Measurements from ENCODE around the gene PAX7.

GRCh38 chr1:18739897-18740296, 109.3 kb downstream of the PAX7 start:
- no peak for TF ChIP-seq TEAD4 (IDR thresholded peaks at IDR 0.05)
- TF ChIP-seq EGR1 (IDR thresholded peaks at IDR 0.05): no peak
- no peak for TF ChIP-seq TCF12 (IDR thresholded peaks at IDR 0.05; ENCODE audit: low read depth)
- no peak for TF ChIP-seq CEBPB (IDR thresholded peaks at IDR 0.05)
- TF ChIP-seq EP300 (IDR thresholded peaks at IDR 0.05; ENCODE audit: borderline replicate concordance): no peak
- TF ChIP-seq YY1 (IDR thresholded peaks at IDR 0.05; ENCODE audit: low read depth): no peak
- TF ChIP-seq CREB1 (IDR thresholded peaks at IDR 0.05; ENCODE audit: low read depth): no peak
- TF ChIP-seq, protein P1, sequence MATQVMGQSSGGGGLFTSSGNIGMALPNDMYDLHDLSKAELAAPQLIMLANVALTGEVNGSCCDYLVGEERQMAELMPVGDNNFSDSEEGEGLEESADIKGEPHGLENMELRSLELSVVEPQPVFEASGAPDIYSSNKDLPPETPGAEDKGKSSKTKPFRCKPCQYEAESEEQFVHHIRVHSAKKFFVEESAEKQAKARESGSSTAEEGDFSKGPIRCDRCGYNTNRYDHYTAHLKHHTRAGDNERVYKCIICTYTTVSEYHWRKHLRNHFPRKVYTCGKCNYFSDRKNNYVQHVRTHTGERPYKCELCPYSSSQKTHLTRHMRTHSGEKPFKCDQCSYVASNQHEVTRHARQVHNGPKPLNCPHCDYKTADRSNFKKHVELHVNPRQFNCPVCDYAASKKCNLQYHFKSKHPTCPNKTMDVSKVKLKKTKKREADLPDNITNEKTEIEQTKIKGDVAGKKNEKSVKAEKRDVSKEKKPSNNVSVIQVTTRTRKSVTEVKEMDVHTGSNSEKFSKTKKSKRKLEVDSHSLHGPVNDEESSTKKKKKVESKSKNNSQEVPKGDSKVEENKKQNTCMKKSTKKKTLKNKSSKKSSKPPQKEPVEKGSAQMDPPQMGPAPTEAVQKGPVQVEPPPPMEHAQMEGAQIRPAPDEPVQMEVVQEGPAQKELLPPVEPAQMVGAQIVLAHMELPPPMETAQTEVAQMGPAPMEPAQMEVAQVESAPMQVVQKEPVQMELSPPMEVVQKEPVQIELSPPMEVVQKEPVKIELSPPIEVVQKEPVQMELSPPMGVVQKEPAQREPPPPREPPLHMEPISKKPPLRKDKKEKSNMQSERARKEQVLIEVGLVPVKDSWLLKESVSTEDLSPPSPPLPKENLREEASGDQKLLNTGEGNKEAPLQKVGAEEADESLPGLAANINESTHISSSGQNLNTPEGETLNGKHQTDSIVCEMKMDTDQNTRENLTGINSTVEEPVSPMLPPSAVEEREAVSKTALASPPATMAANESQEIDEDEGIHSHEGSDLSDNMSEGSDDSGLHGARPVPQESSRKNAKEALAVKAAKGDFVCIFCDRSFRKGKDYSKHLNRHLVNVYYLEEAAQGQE (IDR thresholded peaks at IDR 0.05; ENCODE audit: low read depth): no peak
- TF ChIP-seq, protein P2, sequence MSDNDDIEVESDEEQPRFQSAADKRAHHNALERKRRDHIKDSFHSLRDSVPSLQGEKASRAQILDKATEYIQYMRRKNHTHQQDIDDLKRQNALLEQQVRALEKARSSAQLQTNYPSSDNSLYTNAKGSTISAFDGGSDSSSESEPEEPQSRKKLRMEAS (IDR thresholded peaks at IDR 0.05): no peak
